ENCODE data around the gene DDA1. TPM values are rescaled to one million over a fixed set of nuclear protein-coding genes. Genes with fewer than 3 reads are reported as not detected.

DDA1 gene
- total and polyA plus RNA-seq, 2 of the 13 experiments (the other 11 are each of a cell fraction or from before 2014, with no cell fraction given) = 24.5 to 26.0 TPM

- peak; percentile 91 for TF ChIP-seq ZNF687 (CRISPR knock-in tag; IDR thresholded peaks at IDR 0.05)
- peak; percentile 48 for TF ChIP-seq YY1 (IDR thresholded peaks at IDR 0.05; ENCODE audit: insufficient read depth, insufficient replicate concordance, low read depth, low read length)
- TF ChIP-seq NFAT5 (CRISPR knock-in tag; IDR thresholded peaks at IDR 0.05) = no peak; the same call in 1 of the 2 replicates
- 0 out of 2 replicates have a peak, but pooled peaks have one; percentile 41 for TF ChIP-seq SRY (CRISPR knock-in tag; IDR thresholded peaks at IDR 0.05)
- no peak for TF ChIP-seq CBX1 (IDR thresholded peaks at IDR 0.05; ENCODE audit: low read depth)
- TF ChIP-seq SNAI1 (CRISPR knock-in tag; IDR thresholded peaks at IDR 0.05; ENCODE audit: borderline replicate concordance) = peak; percentile 35; the same call in 1 of the 2 replicates
- TF ChIP-seq NR2F2 (IDR thresholded peaks at IDR 0.05; ENCODE audit: borderline replicate concordance, low read depth) = no peak; the same call in 1 of the 2 replicates
- no peak for TF ChIP-seq RBM22 (optimal IDR thresholded peaks at IDR 0.05; ENCODE audit: low read length)
- TF ChIP-seq ZNF331 (CRISPR knock-in tag; IDR thresholded peaks at IDR 0.05) = 0 out of 2 replicates have a peak, but pooled peaks have one; percentile 39
- no peak for TF ChIP-seq MIER3 (CRISPR knock-in tag; IDR thresholded peaks at IDR 0.05; ENCODE audit: borderline replicate concordance)
- no peak for TF ChIP-seq MEF2D (CRISPR knock-in tag; IDR thresholded peaks at IDR 0.05)
- peak; percentile 42; the same call in 1 of the 2 replicates for TF ChIP-seq SMC3 (IDR thresholded peaks at IDR 0.05; ENCODE audit: low read length)
- 0 out of 2 replicates have a peak, but pooled peaks have one; percentile 24 for TF ChIP-seq ZBTB20 (CRISPR knock-in tag; IDR thresholded peaks at IDR 0.05; ENCODE audit: borderline replicate concordance, low read depth)
- TF ChIP-seq PATZ1 (CRISPR knock-in tag; IDR thresholded peaks at IDR 0.05) = peak; percentile 44; the same call in 1 of the 2 replicates
- 0 out of 2 replicates have a peak, but pooled peaks have one; percentile 34 for TF ChIP-seq KAT8 (CRISPR knock-in tag; IDR thresholded peaks at IDR 0.05)
- TF ChIP-seq GABPB1 (CRISPR knock-in tag; IDR thresholded peaks at IDR 0.05) = peak; percentile 67
- no peak for TF ChIP-seq ZFAT (CRISPR knock-in tag; conservative IDR thresholded peaks at IDR 0.05)
- TF ChIP-seq LCORL (IDR thresholded peaks at IDR 0.05) = no peak
- TF ChIP-seq LCORL (CRISPR knock-in tag; IDR thresholded peaks at IDR 0.05) = peak; percentile 67
These were observed 26.8 kb upstream of the DDA1 start (continued) for GRCh38 chr19:17282488-17283125.
